Right lobe of liver (tissue), 6 donors: Measurements from ENCODE around the gene SLC13A5. TPM values are rescaled to one million over a fixed set of nuclear protein-coding genes. Genes with fewer than 3 reads are reported as not detected.

Experiments
- ATAC-seq, 4 donors: fragments of 200-7000 bp; cut with Tn5 transposase; one replicate each; pipeline ENCODE4 v1.9.1; 2020; ENCODE audit warnings: mild to moderate bottlenecking in 4 of 4, moderate library complexity in 4 of 4
- DNase-seq, 3 donors: peaks; one replicate each; pipeline ENCODE4 v3.0.0-alpha.2; 2020
- H3K27ac ChIP-seq, 3 donors: fragments of 200-600 bp; one replicate each; pipeline ENCODE4 v1.8.0; 2022
- H3K27me3 ChIP-seq, 2 donors: fragments of 200-600 bp; one replicate each; pipeline ENCODE4 v1.8.0; 2022
- H3K36me3 ChIP-seq, 4 donors: fragments of 200-600 bp; sonication (generic) in 1 of 4; one replicate each; pipeline versions ENCODE4 v1.5.1 to v1.8.0; 2017 to 2022; ENCODE audit warnings: control low read depth in 1 of 4
- H3K4me1 ChIP-seq, 4 donors: fragments of 200-600 bp; sonication (generic) in 1 of 4; one replicate each; pipeline versions ENCODE4 v1.5.1 to v1.8.0; 2017 to 2022; ENCODE audit warnings: control low read depth in 1 of 4
- H3K4me3 ChIP-seq, 3 donors: fragments of 200-600 bp; one replicate each; pipeline ENCODE4 v1.8.0; 2022
- H3K9me3 ChIP-seq, 4 donors: fragments of 200-600 bp; sonication (generic) in 1 of 4; one replicate each; pipeline versions ENCODE4 v1.5.1 to v1.8.0; 2017 to 2022; ENCODE audit warnings: control low read depth in 1 of 4
- CTCF ChIP-seq, 4 donors: fragments of 200-600 bp in 3 of 4; fragments of 450-650 bp in 1 of 4; IDR thresholded peaks; one replicate each; pipeline versions ENCODE4 v1.5.1 to v1.8.0; 2016 to 2022; ENCODE audit warnings: antibody characterized with exemption in 4 of 4, mild to moderate bottlenecking in 2 of 4
- POLR2A ChIP-seq: fragments of 450-650 bp; IDR thresholded peaks from one replicate; pipeline ENCODE4 v1.6.1; 2017; ENCODE audit warnings: antibody characterized with exemption, mild to moderate bottlenecking
- WGBS: methylation state at CpG from one replicate; pipeline ENCODE4 v1.1.6; 2018; ENCODE audit warnings: low coverage, low lambda C conversion rate; ENCODE audit not compliant: insufficient coverage; ENCODE audit errors: missing lambda C conversion rate; 5-methylcytosine and 5-hydroxymethylcytosine counted together
- intact Hi-C, 2 donors: fragments of 100-400 bp; cut with DNase I; formaldehyde crosslinking; loops; one replicate each; pipeline versions ENCODE4 v1.11.2 to v1.14.1; 2022
- total RNA-seq, 6 experiments: library from RNA; depleted of rRNA in 2 of 6; stranded (reverse); fragments of >200 nt in 2 of 6; fragmentation: NEBNext Ultra II Directional in 3 of 6; extraction: Animal tissue kit (Norgen Biotek cat#: 25700) in 3 of 6; gene quantifications; one replicate each; pipeline versions ENCODE4 v1.1.0 to v1.2.4, GENCODE V29; 2016 to 2023
- donor health status: DM: no; HTN: yes; CAD: no.
- donor health status: DM: no; HTN: no; CAD: no.
- donor health status: DM: no; HTN: no; CAD: no.
- donor health status: DM: no; HTN: yes; CAD: no.
- donor health status: DM: no; HTN: yes; CAD: no.

SLC13A5 gene
- total RNA-seq, 6 experiments from 2014 or later, result 142 to 383 (median 264) TPM

- peak in 1 of 4 donors; percentile 7 for ATAC-seq
- no peaks in the 10 kb centered on the region for H3K9me3 ChIP-seq
- H3K4me3 ChIP-seq, result no peak overlapping the region
- H3K27me3 ChIP-seq, result no peaks in the 10 kb centered on the region
- no peak for DNase-seq
- H3K4me1 ChIP-seq, result peaks cover 0 to 8% (median 0%) of the 10 kb centered on the region in 4 donors
- no peaks in the 10 kb centered on the region for H3K36me3 ChIP-seq
- intact Hi-C loops, result no loop called here
- no peak for TF ChIP-seq POLR2A
- 50% methylated on average over 1 of the region's 7 CpGs for WGBS
- no peak overlapping the region for H3K27ac ChIP-seq
Measured at GRCh38 chr17:6671431-6671830, 41.7 kb downstream of the SLC13A5 start.

- no peak for TF ChIP-seq POLR2A
- TF ChIP-seq CTCF (IDR thresholded peaks at IDR 0.05), result no peak
- Histone ChIP-seq H3K27me3 (no peaks in the 10 kb centered on the region), H3K9me3 (no peaks in the 10 kb centered on the region), H3K4me3 (no peak overlapping the region), H3K27ac (no peak overlapping the region), H3K36me3 (no peaks in the 10 kb centered on the region), H3K4me1 (peaks cover 0 to 13% (median 0%) of the 10 kb centered on the region in 4 donors)
- intact Hi-C loops, result no loop called here
- DNase-seq, result no peak
- no peak for ATAC-seq
- 90% methylated on average over 3 of the region's 6 CpGs for WGBS
Measured at GRCh38 chr17:6670999-6671398, 42.2 kb downstream of the SLC13A5 start.

GRCh38 chr17:6670571-6670970 is 42.6 kb downstream of the SLC13A5 start:
- intact Hi-C loops, result no loop called here
- H3K36me3 ChIP-seq, result no peaks in the 10 kb centered on the region
- H3K9me3 ChIP-seq, result no peaks in the 10 kb centered on the region
- no peak overlapping the region for H3K27ac ChIP-seq
- ATAC-seq (no peak), DNase-seq (no peak)
- no peak overlapping the region for H3K4me3 ChIP-seq
- WGBS, result 93% methylated on average over 8 of the region's 8 CpGs
- H3K4me1 ChIP-seq, result peaks cover 0 to 13% (median 0%) of the 10 kb centered on the region in 4 donors
- no peaks in the 10 kb centered on the region for H3K27me3 ChIP-seq
- TF ChIP-seq POLR2A, result no peak
- no peak for TF ChIP-seq CTCF (IDR thresholded peaks at IDR 0.05)

- Histone ChIP-seq H3K27me3 (no peaks in the 10 kb centered on the region), H3K4me1 (peaks cover 0 to 13% (median 0%) of the 10 kb centered on the region in 4 donors), H3K27ac (no peak overlapping the region), H3K4me3 (no peak overlapping the region), H3K36me3 (no peaks in the 10 kb centered on the region), H3K9me3 (no peaks in the 10 kb centered on the region)
- DNase-seq (no peak), ATAC-seq (no peak)
- 86% methylated on average over 7 of the region's 10 CpGs for WGBS
- intact Hi-C loops, result loop anchor here in 1 of 2 donors (10.0 kb wide), 1 partner anchor 335 kb away; no protein-coding TSS in a partner anchor
- TF ChIP-seq CTCF (IDR thresholded peaks at IDR 0.05), result no peak
Measured at GRCh38 chr17:6669479-6670212, 43.5 kb downstream of the SLC13A5 start.

GRCh38 chr17:6668727-6669425 is 44.3 kb downstream of the SLC13A5 start:
- 72% methylated on average over 12 of the region's 14 CpGs for WGBS
- intact Hi-C loops, result loop anchor here in 1 of 2 donors (10.0 kb wide), 1 partner anchor 336 kb away; no protein-coding TSS in a partner anchor
- no peak overlapping the region for H3K4me3 ChIP-seq

More at GRCh38 chr17:6668727-6669425, 44.3 kb downstream of the SLC13A5 start:
- TF ChIP-seq POLR2A, result no peak
- no peak overlapping the region for H3K27ac ChIP-seq
- peaks cover 0 to 13% (median 0%) of the 10 kb centered on the region in 4 donors for H3K4me1 ChIP-seq
- no peaks in the 10 kb centered on the region for H3K27me3 ChIP-seq
- H3K9me3 ChIP-seq, result no peaks in the 10 kb centered on the region
- DNase-seq (no peak), ATAC-seq (no peak)
- H3K36me3 ChIP-seq, result no peaks in the 10 kb centered on the region
